Activated effector memory CD4-positive, alpha-beta T cell treated with Interleukin-2 at 50 U/mL for 16 hours (primary cell): Measurements from ENCODE around the gene ARID4B.
"Not testable (repeated sequence)": the region's sequence is repeated elsewhere in the genome, so short reads cannot be mapped to it uniquely, and the experiment has no call there.

Experiments used
- DNase-seq: peaks from one replicate; pipeline ENCODE4 v3.0.0-alpha.2; 2020

The ARID4B gene

DNA sequence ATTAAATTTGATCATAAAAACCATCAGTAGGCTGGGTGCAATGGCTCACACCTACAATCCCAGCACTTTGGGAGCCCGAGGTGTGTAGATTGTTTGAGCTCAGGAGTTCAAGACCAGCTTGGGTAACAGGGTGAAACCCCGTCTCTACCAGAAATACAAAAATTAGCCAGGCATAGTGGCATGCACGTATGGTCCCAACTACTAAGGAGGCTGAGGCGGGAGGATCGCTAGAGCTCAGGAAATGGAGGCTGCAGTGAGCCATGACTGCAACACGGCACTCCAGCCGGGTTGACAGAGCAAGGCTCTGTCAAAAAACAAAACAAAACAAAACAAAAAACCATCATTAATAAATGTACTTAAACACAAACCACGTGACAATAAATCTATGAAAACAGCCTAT lies 61.0 kb downstream of the ARID4B start:
- DNase-seq: no peak

DNA sequence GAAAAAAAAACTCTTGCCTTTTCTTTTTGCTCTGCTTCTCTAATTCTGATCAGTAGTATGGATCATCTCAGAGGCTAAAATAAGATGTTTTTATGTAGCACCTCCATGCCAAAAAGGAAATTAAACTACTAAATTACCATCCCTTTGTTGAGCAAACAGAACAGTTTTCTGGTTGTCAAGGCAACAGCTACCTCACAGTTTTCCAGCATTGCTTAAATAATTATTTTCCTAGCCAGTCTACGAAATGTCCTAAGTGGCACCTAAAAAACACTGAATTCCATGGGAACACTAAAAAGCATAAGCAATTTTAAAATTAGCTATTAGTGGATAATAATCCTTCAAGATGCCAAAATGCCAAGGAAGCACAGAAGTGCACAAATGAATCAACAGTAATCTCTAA lies 61.7 kb downstream of the ARID4B start:
- DNase-seq: no peak

DNA sequence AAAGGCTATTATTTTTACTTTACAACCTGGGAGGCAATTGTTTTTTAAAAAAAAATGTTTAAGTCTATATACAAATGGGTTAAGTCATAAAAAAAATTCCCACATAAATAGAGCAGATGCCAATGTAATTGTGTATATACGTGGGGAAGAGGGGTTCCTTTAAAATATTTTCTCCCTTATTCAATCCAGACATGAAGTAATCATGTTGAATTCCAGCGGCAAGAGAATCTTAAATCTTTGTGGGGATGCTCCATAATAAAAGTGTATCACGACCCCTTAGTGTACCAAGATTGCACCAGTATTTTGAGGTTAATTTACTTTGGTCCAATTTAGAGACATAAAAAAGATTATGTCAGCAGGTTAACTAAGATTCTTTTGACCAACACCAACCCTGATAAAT lies 62.1 kb downstream of the ARID4B start:
- no peak for DNase-seq

DNA sequence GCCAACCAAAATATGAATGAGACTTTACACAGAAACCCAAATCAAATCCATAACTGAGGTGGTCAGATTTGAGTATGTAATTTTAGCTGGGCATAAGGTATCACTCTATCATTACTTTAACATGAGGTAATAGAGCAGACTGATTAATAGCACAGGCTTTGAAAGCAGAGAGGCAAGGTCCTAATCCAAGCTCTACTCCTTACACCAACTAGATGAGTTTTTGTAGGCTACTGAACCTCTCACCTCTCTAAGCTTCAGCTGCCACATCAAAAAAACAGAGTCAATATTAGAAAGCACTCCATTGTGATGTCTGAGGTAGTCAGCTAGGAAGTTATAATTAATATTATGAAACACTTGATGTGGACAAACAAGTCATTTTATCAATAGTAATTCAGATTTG lies 63.7 kb downstream of the ARID4B start:
- DNase-seq: no peak

DNA sequence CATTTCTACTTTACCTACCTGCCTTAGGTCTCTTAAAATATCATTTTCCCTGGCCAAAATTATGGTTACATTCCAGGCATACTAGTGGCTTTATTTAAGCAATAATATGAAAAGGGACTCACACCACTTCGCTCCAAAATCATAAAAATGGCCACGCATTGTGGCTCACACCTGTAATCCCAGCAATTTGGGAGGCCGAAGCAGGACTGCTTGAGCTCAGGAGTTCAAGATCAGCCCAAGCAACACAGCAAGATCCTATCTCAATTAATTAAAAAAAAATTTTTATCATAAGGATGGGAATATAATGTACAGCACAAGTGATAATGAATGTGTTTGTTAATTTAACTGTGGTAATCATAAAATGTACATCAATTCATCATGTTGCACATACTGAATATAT lies 65.4 kb downstream of the ARID4B start:
- no peak for DNase-seq

DNA sequence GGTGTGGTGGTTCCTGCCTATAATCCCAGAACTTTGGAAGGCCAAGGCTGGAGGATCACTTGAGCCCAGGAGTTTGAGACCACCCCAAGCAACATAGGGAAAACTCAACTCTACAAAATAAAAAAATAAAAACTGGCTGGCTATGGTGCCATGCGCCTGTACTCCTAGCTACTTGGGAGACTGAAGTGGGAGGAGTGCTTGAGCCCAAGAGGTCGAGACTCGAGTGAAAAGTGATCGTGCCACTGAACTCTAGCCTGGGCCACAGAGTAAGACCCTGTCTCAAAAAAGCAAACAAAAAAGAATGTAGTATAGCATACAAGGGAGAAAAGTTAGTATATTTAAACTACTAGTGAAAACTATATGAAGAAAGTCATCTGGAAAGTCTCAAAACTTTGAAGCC lies 66.7 kb downstream of the ARID4B start:
- no peak for DNase-seq

DNA sequence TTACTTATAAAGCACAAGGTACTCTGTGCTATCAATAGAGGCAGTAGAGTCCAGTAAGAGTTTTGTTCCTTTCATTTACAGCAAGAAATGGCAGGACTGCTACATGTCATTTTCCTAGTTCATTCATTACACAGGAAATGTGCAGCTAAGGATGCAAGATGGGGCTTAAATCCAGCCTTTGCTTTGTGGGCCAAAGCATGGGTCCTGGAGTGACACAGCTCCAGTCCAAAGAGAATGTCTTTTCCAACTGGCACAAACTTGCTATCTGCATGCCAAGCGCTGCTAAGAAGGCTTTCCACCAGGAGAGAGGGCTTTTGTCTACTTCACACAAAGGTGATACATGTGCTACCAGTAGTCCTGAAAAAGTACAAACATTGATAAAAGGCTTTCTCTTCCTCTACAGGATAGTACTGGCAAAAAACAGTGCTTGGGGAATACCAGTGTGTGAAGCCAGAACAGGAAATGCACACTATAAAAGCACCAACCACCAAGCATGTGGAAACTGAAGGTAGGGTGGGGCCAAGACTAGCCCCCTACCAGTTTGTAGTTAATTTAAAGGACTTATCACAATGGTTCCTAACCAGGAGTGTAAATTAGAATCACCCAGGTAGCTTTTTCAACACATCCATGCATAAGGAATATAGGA lies 68.7 kb downstream of the ARID4B start:
- DNase-seq: no peak

DNA sequence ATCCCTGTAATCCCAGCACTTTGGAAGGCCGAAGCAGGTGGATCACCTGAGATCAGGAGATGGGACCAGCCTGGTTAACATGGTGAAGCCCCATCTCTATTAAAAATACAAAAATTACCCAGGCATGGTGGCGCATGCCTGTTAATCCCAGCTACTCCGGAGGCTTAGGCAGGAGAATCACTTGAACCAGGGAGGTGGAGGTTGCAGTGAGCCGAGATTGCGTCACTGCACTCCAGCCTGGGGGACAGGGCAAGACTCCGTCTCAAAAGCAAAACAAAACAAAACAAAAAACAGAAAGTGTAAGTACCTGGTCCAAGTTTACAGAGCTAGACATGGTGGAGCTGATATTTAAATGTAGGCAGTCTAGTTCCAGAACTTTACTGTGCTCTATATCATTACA lies 69.9 kb downstream of the ARID4B start:
- DNase-seq: not testable (repeated sequence)

DNA sequence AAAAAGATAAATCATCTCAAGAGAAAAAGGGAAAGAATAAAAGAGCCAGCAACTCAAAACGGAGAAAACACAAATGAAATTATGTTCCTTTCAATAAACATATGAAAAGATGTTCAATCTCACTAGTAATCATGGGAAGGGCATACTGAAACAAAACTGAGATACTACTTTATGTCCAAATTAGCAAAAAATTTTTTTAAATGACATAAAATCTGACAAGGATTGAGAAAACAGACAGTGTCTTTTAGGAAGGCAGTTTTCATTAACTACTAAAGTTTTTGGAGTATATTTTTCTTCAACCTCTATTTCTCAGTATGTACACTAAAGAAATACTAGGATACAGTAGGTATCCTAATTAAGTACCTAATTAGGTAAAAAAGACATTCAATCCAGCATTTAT lies 73.3 kb downstream of the ARID4B start:
- no peak for DNase-seq

DNA sequence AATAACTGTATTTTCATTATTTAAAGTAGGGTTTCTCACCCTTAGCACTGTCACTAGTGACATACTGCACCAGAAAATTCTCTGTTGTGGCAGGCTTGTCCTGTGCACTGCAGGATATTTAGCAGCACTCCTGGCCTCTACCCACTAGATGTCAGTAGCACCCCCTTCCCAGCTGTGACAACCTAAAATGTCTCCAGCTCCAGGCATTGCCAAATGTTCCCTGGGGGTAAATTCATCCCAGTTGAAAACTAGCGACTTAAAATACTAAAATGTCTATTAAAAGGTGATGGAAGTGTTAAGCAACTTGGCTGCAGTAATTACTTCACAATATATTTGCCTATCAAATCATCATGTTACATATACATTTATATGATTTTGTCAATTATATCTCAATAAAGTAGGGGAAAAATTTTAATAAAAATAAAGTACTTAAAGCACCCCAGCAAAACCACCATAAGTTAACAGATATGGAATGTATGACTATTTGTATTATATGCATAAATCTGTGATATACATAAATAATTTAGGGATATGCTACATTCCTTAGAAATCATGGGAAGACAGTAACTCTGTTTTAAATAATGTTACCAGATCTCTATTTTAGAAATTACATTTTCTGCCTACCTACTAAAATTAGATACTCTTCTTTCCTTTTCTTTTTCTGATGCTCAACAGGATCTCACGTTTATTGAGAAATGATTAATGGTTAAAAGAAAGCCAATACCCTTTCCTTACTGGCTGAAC lies 74.6 kb downstream of the ARID4B start:
- DNase-seq: peak; percentile 30

DNA sequence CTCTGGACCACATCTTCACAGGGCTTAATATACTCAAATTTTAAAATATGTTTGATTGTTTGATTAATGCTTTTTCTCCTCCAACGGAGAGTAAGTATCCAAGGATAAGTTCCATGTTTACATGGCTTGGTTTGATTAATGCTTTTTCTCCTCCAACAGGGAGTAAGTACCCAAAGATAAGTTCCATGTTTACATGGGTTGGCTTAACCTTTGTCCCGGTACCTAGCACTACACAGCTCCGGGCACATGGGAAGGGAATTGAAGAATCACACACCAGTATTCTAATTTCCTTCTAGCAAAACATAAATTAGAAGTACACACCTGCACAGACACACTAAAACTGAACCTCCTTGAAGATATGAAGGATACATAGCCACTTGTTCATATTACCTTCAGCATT lies 77.5 kb downstream of the ARID4B start:
- DNase-seq: no peak

DNA sequence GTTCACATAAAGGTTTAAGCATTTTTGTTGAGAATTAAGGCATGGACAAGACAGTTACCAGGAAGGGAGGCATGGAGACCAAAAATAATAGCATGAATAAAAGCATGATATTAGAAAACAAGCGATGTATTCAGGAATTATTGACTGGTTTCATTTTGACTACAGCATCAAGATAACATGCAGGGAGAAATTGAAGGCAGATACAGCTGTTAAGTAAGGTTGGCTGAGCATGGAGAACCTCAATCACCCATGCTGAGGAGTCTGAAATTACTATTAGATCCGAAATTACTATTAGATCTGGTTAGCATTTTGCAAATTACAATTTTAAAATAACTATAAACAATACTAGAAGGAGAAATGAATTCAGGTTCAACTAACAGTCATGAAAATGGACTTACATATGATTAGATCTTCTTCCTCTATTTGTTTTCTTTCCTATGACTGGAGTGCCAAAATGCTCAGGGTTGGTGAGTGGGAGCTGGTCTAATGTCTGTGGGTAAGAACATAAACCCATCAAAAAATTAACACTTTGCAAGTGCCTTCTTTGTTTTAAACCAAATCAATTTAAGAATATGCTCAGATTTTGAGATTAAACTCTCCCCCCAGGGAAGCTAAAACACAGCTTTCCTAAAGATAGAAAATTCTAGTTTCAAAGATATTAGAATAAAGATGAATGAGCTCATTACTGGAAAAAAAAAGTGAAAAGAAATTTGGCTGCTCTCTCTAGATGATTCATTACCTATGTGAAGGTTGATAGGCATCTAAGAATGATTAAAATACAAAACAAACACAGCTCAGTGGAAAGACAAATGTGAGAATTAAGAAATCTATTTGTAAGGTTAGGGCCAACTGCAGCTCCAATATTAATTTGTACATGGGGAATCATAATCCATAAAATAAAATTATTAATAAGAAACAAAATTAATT lies 81.7 kb downstream of the ARID4B start:
- DNase-seq: no peak

DNA sequence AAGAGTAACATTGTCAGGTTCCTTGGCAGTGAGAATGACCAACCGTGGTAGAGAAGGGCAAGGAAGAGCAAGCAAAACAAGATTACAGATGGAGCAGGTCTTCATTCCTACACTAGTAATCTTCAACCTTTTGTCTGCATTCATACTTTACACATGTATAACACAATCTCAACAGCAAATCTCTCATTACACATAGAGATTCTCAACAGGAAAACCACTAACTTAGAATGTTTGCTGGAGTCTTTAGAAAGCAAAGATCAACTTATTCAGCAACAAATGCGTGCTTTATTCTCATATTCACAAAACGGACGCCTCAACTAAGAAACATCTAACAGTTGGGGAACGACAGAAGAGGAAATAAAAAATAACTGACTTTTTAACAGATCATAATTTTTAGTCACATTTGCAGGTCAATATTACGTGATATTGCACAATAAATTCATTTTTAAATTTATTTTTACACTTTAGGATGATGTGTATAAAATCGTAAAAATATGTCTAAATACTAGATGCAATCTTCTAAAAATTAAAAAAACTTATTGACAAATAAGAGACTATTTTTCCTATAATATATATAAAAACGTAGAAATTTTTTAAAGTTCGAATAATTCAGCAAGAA lies 82.9 kb downstream of the ARID4B start:
- no peak for DNase-seq

DNA sequence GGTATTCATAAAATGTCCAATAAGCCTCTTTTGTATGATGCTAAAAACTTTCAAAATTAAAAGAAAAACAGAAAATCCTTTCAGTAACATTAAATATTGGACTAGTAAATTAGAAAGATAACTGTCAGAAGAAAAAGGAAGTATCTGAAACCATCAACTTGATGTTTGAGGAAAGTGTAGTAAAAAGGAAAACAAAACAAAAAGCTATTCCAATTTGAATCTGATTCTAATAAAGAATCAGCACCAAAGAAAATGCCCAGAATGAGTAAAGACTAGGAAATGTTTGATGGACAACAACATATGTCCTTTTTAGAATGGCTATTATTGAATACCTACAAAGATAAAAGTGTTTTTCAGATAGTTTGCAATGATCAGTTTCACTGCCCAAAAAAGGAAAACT lies 87.0 kb downstream of the ARID4B start:
- no peak for DNase-seq

DNA sequence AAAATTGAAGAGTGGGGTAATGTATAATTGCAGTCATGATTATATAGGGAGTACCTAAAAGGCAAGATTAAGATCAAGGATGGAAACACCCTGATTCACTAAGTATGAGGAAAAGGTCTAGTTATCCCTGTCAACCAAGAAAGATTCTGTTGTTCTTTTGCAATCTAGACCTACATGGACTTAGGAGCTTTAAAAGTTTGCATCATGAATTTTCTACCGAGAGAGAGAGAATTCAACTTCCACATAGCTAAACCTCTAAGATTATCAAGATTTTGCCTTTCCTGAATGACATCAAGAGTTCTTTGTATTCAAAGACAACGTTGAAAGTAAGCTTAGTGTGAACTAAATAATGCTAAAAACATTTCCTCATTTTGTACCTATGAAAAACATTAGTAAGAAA lies 88.1 kb downstream of the ARID4B start:
- no peak for DNase-seq

DNA sequence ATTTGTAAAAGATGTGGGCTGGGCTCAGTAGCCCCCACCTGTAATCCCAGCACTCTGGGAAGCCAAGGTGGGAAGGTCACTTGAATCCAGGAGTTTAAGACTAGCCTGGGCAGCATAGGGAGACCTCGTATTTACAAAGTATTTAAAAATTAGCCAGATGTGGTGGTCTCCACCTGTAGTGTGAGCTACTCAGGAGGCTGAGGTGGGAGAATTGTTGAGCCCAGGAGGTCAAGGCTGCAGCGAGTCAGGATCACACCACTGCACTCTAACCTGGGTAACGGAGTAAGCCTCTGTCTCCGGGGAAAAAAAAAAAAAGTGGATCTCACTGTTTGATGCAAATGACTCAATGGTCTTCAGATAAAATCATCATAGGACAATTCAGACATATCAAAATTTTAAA lies 89.4 kb downstream of the ARID4B start:
- DNase-seq: no peak

DNA sequence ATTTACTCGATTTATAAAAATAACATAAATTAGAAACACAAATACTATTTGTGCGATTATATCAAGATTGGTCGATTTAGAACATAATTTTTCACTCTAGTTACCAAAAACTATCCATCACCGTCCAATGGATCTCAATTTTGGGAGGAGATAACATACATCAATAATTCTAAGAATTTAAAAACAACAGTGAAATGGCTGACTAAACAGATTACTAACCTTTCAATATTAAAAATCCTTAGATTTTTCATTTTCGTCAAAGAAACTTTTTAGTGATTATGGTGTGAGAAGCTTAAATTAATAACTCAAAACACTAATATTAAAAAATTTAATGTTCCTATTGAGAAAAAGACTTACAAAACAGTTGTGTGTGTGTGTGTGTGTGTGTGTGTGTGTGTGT lies 91.9 kb downstream of the ARID4B start:
- DNase-seq: no peak

DNA sequence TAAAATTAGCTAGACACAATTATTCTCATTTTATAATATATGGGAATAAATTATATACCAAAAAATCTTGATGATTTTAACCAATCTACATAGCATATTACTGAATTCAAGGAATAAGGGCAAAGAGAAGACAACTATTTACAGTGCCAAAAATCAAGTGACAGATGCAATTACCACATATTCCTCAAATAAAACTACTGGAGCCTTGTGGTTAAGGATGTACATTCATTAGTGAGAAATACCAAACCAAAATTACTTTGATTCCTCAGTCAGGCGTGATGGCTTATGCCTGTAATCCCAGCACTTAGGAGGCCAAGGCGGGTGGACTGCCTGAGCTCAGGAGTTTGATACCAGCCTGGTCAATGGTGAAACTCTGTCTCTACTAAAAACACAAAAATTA lies 98.1 kb downstream of the ARID4B start:
- no peak for DNase-seq

DNA sequence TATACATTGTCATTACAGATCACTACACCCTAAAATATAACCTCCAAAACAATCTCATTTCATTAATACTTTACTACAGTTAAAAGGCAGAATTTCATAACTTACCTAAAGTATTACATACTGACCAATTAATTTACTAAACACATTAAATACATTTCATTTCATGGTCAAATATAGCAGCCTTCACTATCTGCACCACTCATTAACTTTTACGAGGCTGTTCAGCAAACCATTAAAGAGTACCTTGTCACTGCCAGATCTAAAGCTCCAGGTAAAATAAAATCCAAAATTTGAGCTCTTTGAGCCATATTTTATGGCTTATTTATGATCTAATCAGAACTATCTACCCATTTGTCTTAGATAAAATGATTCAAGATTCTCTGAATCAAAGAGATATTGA lies 100.6 kb downstream of the ARID4B start:
- no peak for DNase-seq

DNA sequence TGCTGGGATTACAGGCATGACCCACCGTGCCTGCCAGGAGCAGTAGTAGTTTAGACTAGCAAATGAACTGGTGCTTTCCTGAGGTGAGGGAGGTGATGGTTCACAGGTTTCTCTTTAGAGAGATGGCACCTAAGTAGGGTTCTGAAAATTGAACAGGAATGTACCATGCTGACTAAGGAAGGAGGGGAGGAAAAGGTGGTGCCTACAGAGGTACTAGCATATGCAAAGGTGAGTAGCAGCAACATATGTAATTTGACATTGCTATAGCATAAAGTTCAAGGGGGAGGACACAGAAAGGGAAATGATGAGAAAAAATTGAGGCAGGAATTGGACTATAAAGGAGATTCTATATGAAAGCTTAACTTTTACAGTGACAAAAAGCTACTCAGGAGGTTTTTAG lies 101.0 kb downstream of the ARID4B start:
- DNase-seq: no peak

DNA sequence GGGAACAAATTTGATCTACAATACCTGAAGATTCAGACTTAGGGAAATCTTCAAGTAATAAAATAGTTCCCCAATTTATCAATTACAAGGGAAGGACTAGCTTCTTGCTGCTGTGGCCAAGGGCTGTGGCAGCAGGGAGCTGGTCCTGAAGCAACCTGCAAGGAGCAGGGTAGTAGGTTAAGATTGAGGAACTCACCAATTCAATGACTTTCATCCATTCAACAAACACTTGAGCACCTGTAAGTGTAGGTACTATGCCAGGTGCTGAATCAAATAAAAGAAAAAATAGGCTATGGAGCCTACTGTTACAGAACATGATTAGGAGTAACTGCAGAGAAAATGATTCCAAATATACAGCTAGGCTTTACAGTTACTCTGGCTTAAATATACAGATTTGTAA lies 102.7 kb downstream of the ARID4B start:
- no peak for DNase-seq

DNA sequence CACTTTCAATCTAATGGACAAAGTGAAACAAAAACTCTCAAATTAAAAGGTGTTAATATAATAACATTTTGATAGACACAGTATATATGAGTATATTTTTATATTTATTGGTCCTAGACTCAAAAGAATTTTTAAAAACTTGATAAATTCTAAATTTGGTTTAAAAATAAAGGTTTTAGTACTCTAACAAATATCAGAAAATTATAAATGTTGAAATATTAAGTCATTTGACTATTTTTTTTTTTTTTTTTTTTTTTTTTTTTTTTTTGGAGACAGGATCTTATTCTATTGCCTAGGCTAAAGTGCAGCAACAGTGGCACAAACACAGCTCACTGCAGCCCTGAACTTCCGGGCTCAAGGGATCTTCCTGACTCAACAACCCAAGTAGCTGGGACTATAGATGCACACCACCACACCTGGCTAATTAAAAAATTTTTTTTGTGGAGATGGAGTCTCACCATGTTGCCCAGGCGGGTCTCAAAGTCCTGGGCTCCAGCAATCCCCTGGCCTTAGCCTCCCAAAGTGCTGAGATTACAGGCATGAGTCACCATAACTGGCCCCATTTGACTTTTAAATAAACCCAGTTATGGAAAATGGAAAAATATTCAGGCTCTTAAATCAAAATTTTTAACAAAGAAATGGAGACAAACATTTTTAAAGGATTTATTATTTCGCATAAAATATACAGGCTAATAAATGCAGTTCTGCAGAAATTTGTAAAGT lies 106.2 kb downstream of the ARID4B start:
- DNase-seq: no peak

DNA sequence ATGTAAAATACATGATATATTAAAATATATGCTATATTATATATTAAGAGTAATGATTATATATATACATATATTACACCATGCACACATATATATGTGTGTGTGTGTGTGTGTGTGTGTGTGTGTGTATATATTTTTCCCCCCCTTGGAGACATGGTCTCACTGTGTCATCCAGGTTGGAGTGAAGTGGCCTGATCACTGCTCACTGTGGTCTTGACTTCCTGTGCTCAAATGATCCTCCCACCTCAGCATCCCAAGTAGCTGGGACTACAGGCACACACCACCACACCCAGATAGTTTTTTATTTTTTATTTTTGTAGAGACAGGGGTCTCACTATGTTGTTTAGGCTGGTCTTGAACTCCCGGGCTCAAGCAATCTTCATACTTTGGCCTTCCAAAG lies 112.5 kb downstream of the ARID4B start:
- no peak for DNase-seq
